ENCODE data around the gene TINAGL1.

Gene TINAGL1

GRCh38 chr1:31587720-31588423, 11.6 kb downstream of the TINAGL1 start:
- Histone ChIP-seq H3K27me3 (ENCODE audit: insufficient read depth, low read depth, severe bottlenecking) (no peaks in the 10 kb centered on the region), H3K4me3 (ENCODE audit: low read depth, low read length) (no peak overlapping the region), H3K36me3 (no peaks in the 10 kb centered on the region), H3K9me3 (ENCODE audit: severe bottlenecking) (no peaks in the 10 kb centered on the region), H3K27ac (no peak overlapping the region)
- peak; percentile 91 for TF ChIP-seq CTCF (IDR thresholded peaks at IDR 0.05; ENCODE audit: low read depth, low read length)
- DNase-seq = peak; percentile 63

- Histone ChIP-seq H3K27me3 (ENCODE audit: insufficient read depth, low read depth, severe bottlenecking) (no peaks in the 10 kb centered on the region), H3K27ac (no peak overlapping the region), H3K4me3 (ENCODE audit: low read depth, low read length) (no peak overlapping the region), H3K36me3 (no peaks in the 10 kb centered on the region), H3K9me3 (ENCODE audit: severe bottlenecking) (no peaks in the 10 kb centered on the region)
- DNase-seq = no peak
- TF ChIP-seq CTCF (IDR thresholded peaks at IDR 0.05; ENCODE audit: low read depth, low read length) = no peak
These were observed 12.6 kb downstream of the TINAGL1 start for GRCh38 chr1:31588751-31589515.

- TF ChIP-seq CTCF (IDR thresholded peaks at IDR 0.05; ENCODE audit: low read depth, low read length) = no peak
- H3K36me3 ChIP-seq = no peaks in the 10 kb centered on the region
- no peaks in the 10 kb centered on the region for H3K9me3 ChIP-seq (ENCODE audit: severe bottlenecking)
- no peak overlapping the region for H3K4me3 ChIP-seq (ENCODE audit: low read depth, low read length)
- DNase-seq = no peak
- no peak overlapping the region for H3K27ac ChIP-seq
- no peaks in the 10 kb centered on the region for H3K27me3 ChIP-seq (ENCODE audit: insufficient read depth, low read depth, severe bottlenecking)
These were observed 15.2 kb downstream of the TINAGL1 start for GRCh38 chr1:31591425-31592093.

- no peak overlapping the region for H3K27ac ChIP-seq
- no peak for TF ChIP-seq CTCF (IDR thresholded peaks at IDR 0.05; ENCODE audit: low read depth, low read length)
These were observed 15.8 kb downstream of the TINAGL1 start for GRCh38 chr1:31592132-31592531.

GRCh38 chr1:31593136-31593665, 16.9 kb downstream of the TINAGL1 start:
- no peak for DNase-seq
- no peak overlapping the region for H3K27ac ChIP-seq
- H3K27me3 ChIP-seq (ENCODE audit: insufficient read depth, low read depth, severe bottlenecking) = no peaks in the 10 kb centered on the region
- no peak overlapping the region for H3K4me3 ChIP-seq (ENCODE audit: low read depth, low read length)
- TF ChIP-seq CTCF (IDR thresholded peaks at IDR 0.05; ENCODE audit: low read depth, low read length) = no peak
- no peaks in the 10 kb centered on the region for H3K9me3 ChIP-seq (ENCODE audit: severe bottlenecking)
- no peaks in the 10 kb centered on the region for H3K36me3 ChIP-seq

More at GRCh38 chr1:31592132-31592531, 15.8 kb downstream of the TINAGL1 start:
- Histone ChIP-seq H3K36me3 (no peaks in the 10 kb centered on the region), H3K9me3 (ENCODE audit: severe bottlenecking) (no peaks in the 10 kb centered on the region), H3K27me3 (ENCODE audit: insufficient read depth, low read depth, severe bottlenecking) (no peaks in the 10 kb centered on the region), H3K4me3 (ENCODE audit: low read depth, low read length) (no peak overlapping the region)
- DNase-seq = no peak
